Cardiac septum (tissue), 1 donor: ENCODE measurements around the gene EPS8L2. TPM values are rescaled to one million over a fixed set of nuclear protein-coding genes. Genes with fewer than 3 reads are reported as not detected.

Experiments used
- DNase-seq: peaks from one replicate; pipeline ENCODE4 v3.0.0-alpha.2; 2020; ENCODE audit warnings: low spot score
- intact Hi-C: fragments of 100-400 bp; cut with DNase I; formaldehyde crosslinking; loops from one replicate; pipeline ENCODE4 v1.14.0; 2022
- total RNA-seq: library from RNA; stranded (reverse); fragmentation: NEBNext Ultra II Directional; extraction: Animal tissue kit (Norgen Biotek cat#: 25700); gene quantifications from one replicate; pipeline ENCODE4 v1.2.1, GENCODE V29; 2021
- donor health status: DM: no; HTN: no; CAD: no.

Gene EPS8L2
- total RNA-seq, 1 donor from 2014 or later = 2.3 TPM

DNA sequence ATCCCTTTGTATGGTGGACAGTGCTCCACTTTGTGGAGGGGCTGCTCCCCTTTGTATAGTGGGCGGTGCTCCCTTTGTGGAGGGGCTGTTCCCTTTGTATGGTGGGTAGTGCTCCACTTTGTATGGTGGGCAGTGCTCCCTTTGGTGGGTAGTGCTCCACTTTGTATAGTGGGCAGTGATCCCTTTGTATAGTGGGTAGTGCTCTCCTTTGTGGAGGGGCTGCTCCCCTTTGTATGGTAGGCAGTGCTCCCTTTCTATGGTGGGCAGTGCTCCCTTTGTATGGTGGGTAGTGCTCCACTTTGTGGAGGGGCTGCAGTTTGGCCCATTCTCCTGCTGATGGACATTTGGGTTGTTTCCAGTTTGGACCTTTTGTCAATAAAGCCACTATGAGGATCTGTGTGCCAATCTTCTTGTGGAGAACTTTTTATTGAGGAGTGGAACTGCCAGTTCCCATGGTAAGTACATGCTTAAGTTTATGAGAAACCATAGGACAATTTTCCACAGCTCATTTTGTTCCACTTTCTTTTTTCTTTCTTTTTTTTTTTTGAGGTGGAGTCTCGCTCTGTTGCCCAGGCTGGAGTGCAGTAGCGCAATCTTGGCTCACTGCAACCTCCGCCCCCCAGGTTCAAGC, 36.7 kb downstream of the EPS8L2 start:
- intact Hi-C loops = no loop called here

GRCh38 chr11:745428-745827, 39.4 kb downstream of the EPS8L2 start:
- no peak for DNase-seq
- intact Hi-C loops = no loop called here

More for the DNA sequence above, 36.7 kb downstream of the EPS8L2 start:
- DNase-seq = no peak

GRCh38 chr11:746289-747157, 40.5 kb downstream of the EPS8L2 start:
- no peak for DNase-seq
- intact Hi-C loops = loop anchor here (1.0 kb wide), 1 partner anchor 51 kb away; the partner anchor contains the start of genes DEAF1 and TMEM80

GRCh38 chr11:747158-748006, 41.4 kb downstream of the EPS8L2 start, which contains the start of gene TALDO1:
Gene TALDO1 (plus strand): TSS chr11:747464. CDS start chr11:747482, 18 bp downstream.
- intact Hi-C loops = loop anchor here (1.0 kb wide), 1 partner anchor 52 kb away; the partner anchor contains the start of genes DEAF1 and TMEM80
- peak; percentile 97 for DNase-seq

GRCh38 chr11:748007-748359, 42.0 kb downstream of the EPS8L2 start:
- intact Hi-C loops = no loop called here
- no peak for DNase-seq

GRCh38 chr11:749731-750130, 43.7 kb downstream of the EPS8L2 start:
- no peak for DNase-seq
- intact Hi-C loops = no loop called here

- no peak for DNase-seq
- intact Hi-C loops = no loop called here
These were observed 54.2 kb downstream of the EPS8L2 start for GRCh38 chr11:760236-760635.

GRCh38 chr11:761526-762108, 55.6 kb downstream of the EPS8L2 start:
- DNase-seq = no peak
- intact Hi-C loops = no loop called here

- intact Hi-C loops = no loop called here
- DNase-seq = no peak
These were observed 56.5 kb downstream of the EPS8L2 start for GRCh38 chr11:762421-763072.

GRCh38 chr11:763073-763463, 57.0 kb downstream of the EPS8L2 start:
- intact Hi-C loops = no loop called here

DNA sequence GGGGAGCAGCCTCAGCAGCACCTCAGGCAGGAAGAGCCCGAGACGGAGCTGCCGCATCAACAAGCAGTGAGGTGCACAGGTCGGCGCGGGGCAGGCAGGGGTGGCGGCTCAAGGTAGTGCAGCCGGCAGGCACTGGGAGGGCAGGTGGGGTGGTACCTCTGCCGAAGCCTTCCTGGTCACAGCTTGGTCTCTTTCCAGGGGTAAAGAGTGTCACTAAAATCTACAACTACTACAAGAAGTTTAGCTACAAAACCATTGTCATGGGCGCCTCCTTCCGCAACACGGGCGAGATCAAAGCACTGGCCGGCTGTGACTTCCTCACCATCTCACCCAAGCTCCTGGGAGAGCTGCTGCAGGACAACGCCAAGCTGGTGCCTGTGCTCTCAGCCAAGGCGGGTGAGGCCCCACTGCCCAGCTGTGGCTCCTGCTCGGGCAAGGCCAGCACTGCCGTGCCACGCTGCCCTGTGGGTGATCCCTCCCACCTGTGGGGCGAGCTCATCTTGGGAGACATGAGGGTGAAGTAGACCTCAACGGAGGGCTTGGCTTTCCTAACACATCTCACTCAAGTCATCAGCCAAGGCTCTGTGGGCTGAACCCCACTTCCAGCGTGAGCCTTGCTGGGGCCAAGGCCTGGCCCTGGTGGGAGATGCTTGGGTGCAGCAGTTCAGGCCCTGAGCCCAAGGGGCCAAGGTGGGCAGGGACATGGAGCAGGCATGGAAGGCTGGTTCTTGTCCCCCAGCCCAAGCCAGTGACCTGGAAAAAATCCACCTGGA, 57.7 kb downstream of the EPS8L2 start:
- intact Hi-C loops = no loop called here
- DNase-seq = no peak

More at GRCh38 chr11:763073-763463, 57.0 kb downstream of the EPS8L2 start:
- DNase-seq = no peak

DNA sequence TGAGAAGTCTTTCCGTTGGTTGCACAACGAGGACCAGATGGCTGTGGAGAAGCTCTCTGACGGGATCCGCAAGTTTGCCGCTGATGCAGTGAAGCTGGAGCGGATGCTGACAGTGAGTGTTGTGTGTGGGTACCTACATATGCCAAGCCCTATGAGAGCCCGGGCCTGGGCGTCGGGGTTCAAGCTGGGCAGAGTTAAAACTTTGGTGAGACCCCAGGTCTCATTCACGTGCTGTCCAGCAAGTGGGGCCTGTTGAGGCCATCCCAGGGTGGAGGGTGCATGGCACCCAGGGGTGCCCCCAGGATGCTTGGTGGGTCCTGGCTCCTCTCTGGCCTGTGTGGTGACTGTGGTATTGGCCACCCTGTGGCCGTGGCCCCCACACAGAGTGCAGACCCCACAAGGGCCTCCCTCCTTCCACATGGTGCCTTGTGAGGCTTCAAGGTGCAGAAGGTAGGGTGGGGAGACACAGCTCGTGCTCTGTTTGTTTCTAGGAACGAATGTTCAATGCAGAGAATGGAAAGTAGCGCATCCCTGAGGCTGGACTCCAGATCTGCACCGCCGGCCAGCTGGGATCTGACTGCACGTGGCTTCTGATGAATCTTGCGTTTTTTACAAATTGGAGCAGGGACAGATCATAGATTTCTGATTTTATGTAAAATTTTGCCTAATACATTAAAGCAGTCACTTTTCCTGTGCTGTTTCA, 58.4 kb downstream of the EPS8L2 start:
- no peak for DNase-seq
- intact Hi-C loops = no loop called here

- intact Hi-C loops = no loop called here
- no peak for DNase-seq
These were observed 59.2 kb downstream of the EPS8L2 start for GRCh38 chr11:765025-765801.

GRCh38 chr11:765802-766091, 59.7 kb downstream of the EPS8L2 start:
- DNase-seq = no peak
- intact Hi-C loops = no loop called here

GRCh38 chr11:766106-766935, 60.3 kb downstream of the EPS8L2 start:
- no peak for DNase-seq
- intact Hi-C loops = no loop called here

DNA sequence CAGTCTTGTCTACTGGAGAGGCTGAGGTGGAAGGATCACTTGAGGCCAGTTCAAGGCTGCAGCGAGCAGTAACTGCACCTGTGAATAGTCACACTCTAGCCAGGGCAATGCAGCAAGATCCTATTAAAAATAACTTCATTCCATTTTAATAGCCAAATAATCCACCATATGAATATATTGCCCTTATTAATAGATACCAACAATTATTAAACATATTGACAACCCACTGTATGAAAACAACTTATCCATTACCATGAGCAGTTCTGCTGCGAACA, 60.8 kb downstream of the EPS8L2 start:
- no peak for DNase-seq
- intact Hi-C loops = no loop called here

DNA sequence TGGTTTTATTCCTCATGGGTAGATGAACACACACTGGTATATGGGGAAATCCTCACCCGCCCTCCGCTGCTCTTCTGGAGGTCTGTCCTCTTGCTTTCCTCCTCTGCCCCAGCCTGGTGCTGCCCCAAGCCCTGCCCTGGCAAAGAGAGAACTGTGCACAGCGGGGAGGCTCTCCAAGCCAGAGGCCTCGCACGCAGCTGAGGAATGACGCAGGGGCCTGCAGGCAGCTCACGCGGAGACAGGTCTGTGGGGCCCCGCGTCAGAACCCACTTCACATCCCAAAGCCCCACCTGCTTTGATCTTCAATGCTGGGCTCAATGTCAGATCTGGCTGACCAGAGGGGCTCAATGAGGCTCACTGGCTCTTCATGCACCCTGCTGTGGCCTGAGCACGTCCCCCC, 61.2 kb downstream of the EPS8L2 start:
- intact Hi-C loops = no loop called here
- DNase-seq = no peak
